Parathyroid adenoma (tissue), 2 donors: ENCODE measurements around the gene RNF4.
"Not testable (repeated sequence)": the region's sequence is repeated elsewhere in the genome, so short reads cannot be mapped to it uniquely, and the experiment has no call there.

Source experiments
- H2AFZ ChIP-seq: fragments of 300-600 bp; sonication (generic); one replicate; pipeline ENCODE4 v1.7.0; 2017; ENCODE audit warnings: antibody characterized with exemption, mild to moderate bottlenecking
- H3K27ac ChIP-seq: fragments of 300-600 bp; sonication (generic); one replicate; pipeline ENCODE4 v1.7.0; 2017
- H3K27me3 ChIP-seq: fragments of 300-600 bp; sonication (generic); one replicate; pipeline ENCODE4 v1.7.0; 2017; ENCODE audit warnings: low read length; ENCODE audit not compliant: control insufficient read depth, insufficient read depth
- H3K36me3 ChIP-seq: fragments of 300-600 bp; sonication (generic); one replicate; pipeline ENCODE4 v1.7.0; 2017; ENCODE audit warnings: low read length; ENCODE audit not compliant: control insufficient read depth, insufficient read depth
- H3K4me1 ChIP-seq: fragments of 300-600 bp; sonication (generic); one replicate; pipeline ENCODE4 v1.7.0; 2017; ENCODE audit warnings: control low read depth
- H3K4me2 ChIP-seq: fragments of 300-600 bp; sonication (generic); one replicate; pipeline ENCODE4 v1.7.0; 2017; ENCODE audit warnings: low read length
- H3K4me3 ChIP-seq: fragments of 300-600 bp; sonication (generic); one replicate; pipeline ENCODE4 v1.7.0; 2017; ENCODE audit warnings: low read depth, low read length
- H3K79me2 ChIP-seq: fragments of 300-600 bp; sonication (generic); one replicate; pipeline ENCODE4 v1.7.0; 2017; ENCODE audit warnings: control low read depth
- H3K9ac ChIP-seq: fragments of 300-600 bp; sonication (generic); one replicate; pipeline ENCODE4 v1.7.0; 2017; ENCODE audit warnings: mild to moderate bottlenecking
- H3K9me3 ChIP-seq: fragments of 300-600 bp; sonication (generic); one replicate; pipeline ENCODE4 v1.7.0; 2017; ENCODE audit warnings: low read length; ENCODE audit not compliant: control insufficient read depth
- TF ChIP-seq, protein P1 (sequence below): fragments of 300-600 bp; sonication (generic); IDR thresholded peaks from one replicate; pipeline ENCODE4 v1.7.0; 2017; ENCODE audit warnings: antibody characterized with exemption, mild to moderate bottlenecking
- donor health status: primary hyperparathyroidism.

The RNF4 gene

DNA sequence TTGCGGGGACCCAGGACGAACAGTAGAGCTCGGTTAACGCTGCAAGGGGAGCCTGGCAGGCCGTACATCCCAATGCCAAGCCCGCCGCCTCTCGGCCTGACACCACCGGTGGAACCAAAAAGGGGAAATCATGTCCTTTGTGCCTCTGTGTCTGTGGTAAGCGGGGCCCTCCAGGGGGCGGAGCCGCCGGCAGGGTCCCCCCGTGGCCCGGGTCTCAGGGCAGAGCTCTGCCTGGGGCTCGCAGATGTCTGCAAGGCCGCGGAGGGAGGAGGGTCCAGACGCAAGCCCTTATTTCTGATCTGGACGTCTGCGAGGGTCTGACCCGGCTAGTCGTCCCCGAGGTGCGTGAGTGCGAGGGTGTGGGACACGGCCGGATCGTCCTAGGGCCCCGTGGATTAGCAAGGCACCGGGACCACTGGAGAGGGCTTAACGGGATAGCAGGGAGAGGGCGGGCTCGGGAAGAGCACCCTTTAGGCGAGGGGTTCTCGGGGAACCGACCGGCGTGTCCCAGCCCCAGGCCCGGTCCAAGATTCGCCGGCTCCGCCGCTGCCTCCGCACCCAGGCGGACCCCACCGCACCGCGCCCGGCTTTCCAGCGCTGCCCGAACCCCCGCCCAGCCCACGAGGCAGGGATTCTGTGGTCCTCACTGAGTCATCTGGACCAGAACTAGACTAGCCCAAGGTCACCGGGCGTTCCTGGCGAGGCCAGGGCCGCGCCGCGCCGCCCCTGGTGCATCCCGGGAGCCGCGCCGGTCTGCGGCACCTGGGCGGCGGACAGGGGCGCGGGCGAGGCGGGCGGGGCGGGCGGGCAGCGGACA is 66.7 kb downstream of the RNF4 start:
- H3K9me3 ChIP-seq, result no peaks in the 10 kb centered on the region
- H3K27me3 ChIP-seq, result no peaks in the 10 kb centered on the region
- peak overlapping the region; percentile 81 for H3K27ac ChIP-seq
- TF ChIP-seq, protein P1, sequence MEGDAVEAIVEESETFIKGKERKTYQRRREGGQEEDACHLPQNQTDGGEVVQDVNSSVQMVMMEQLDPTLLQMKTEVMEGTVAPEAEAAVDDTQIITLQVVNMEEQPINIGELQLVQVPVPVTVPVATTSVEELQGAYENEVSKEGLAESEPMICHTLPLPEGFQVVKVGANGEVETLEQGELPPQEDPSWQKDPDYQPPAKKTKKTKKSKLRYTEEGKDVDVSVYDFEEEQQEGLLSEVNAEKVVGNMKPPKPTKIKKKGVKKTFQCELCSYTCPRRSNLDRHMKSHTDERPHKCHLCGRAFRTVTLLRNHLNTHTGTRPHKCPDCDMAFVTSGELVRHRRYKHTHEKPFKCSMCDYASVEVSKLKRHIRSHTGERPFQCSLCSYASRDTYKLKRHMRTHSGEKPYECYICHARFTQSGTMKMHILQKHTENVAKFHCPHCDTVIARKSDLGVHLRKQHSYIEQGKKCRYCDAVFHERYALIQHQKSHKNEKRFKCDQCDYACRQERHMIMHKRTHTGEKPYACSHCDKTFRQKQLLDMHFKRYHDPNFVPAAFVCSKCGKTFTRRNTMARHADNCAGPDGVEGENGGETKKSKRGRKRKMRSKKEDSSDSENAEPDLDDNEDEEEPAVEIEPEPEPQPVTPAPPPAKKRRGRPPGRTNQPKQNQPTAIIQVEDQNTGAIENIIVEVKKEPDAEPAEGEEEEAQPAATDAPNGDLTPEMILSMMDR, result no peak
- peak overlapping the region; percentile 28 for H3K9ac ChIP-seq
- no peaks in the 10 kb centered on the region for H3K36me3 ChIP-seq
- peak overlapping the region; percentile 95 for H3K4me2 ChIP-seq
- peak overlapping the region; percentile 70 for H3K4me3 ChIP-seq
- H3K79me2 ChIP-seq, result peaks cover 18% of the 10 kb centered on the region
- H2AFZ ChIP-seq, result peak overlapping the region; percentile 82
- H3K4me1 ChIP-seq, result peaks cover 4% of the 10 kb centered on the region

DNA sequence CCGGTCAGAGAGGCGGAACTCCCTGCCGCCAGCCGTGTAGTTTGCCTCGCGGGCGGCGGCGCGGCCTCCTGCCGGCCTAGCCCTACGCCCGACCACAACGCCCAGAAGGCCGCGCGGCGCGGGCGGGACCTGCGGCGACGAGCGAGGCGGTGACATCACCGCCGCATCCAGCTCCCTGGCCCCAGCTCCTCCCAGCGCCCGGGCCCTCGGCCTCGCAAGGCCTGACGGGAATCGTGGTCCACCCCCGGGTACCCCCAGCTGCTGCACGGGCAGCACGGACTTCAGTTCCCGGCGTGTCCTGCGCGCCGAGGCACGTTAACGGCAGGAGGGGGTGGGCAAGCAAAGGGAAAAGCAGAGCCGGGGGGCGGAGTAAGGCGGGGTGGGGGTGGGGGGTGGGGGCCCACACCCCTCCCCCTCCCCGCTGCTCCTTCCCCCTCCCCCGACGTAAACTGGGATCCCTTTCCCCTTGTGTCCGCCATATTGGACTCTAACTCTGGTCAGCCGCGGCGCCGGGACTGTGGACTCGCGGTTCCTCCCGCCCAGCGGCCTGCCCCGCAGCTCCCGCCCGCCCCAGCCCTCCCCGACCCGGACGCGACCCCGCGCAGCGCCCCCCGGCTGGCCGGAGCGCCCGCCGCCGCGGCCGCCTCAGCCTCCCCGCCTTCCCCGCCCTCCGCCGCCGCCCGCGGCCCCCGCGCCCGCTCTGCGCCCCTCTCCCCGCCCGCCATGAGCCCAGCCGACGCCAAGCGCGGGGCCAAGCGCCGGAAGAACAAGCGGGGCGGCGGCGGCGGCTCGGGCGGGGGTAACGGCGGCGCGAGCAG is 67.5 kb downstream of the RNF4 start, which contains the start of gene FAM193A:
FAM193A (plus strand) TSS at position 455 of the 818 bp plus-strand sequence; CDS start at position 724, 269 bp downstream.
- Histone ChIP-seq H3K27ac (peak within 1 kb of the TSS; percentile 81), H2AFZ (peak within 1 kb of the TSS; percentile 82), H3K9ac (peak within 1 kb of the TSS; percentile 28), H3K27me3 (no peaks in the 10 kb centered on the region), H3K79me2 (peaks cover 18% of the 10 kb centered on the region), H3K9me3 (no peaks in the 10 kb centered on the region), H3K4me2 (peak within 1 kb of the TSS; percentile 95), H3K4me3 (peak within 1 kb of the TSS; percentile 71), H3K36me3 (no peaks in the 10 kb centered on the region), H3K4me1 (peaks cover 4% of the 10 kb centered on the region)
- TF ChIP-seq, protein P1, result no peak

DNA sequence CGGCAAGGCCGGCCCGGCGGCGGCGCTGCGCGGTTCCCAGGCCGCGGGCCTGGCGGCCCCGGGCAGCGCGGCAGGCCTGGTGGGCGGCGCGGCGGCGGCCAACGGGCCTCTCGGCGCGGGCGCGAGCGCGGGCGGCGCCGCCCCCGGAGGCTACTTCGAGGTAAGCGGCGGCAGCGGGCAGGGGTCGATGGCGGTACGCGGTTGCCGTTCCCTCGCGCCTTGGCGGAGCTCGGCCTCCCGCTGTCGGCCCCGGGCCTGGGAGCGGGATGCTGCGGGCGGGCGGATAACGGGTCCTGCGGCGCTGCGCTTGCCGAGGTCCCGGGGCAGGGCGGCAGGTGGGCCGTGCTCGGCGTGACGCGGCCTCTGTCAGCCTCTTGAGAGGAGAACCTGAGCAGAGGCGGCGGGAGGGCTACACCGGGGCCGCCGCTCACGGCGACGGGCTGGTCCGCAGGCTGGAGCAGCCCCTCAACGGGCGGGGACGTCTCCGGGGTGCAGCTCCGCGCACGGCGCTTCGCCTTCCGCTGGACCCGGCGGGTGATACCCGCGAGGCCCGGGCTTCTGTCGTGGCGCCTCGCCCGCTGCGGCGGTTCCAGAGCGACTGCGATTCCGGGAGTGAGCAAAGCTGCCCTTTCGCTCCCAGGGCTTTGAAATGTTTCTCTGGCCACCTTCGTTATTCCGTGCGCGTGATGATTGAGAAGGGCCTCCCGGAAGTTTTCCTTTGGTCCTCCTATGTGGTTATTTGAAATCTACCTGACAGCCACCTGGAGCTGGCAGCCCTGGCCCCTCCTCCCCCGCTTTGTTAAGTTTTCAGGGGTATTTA is 68.3 kb downstream of the RNF4 start:
- Histone ChIP-seq H3K27ac (peak overlapping the region; percentile 54), H3K9ac (no peak overlapping the region), H3K27me3 (no peaks in the 10 kb centered on the region), H3K9me3 (no peaks in the 10 kb centered on the region), H3K36me3 (no peaks in the 10 kb centered on the region), H3K4me2 (peak overlapping the region; percentile 92), H3K79me2 (peaks cover 25% of the 10 kb centered on the region), H3K4me3 (peak overlapping the region; percentile 71), H2AFZ (peak overlapping the region; percentile 66), H3K4me1 (peaks cover 4% of the 10 kb centered on the region)
- TF ChIP-seq, protein P1, result no peak

DNA sequence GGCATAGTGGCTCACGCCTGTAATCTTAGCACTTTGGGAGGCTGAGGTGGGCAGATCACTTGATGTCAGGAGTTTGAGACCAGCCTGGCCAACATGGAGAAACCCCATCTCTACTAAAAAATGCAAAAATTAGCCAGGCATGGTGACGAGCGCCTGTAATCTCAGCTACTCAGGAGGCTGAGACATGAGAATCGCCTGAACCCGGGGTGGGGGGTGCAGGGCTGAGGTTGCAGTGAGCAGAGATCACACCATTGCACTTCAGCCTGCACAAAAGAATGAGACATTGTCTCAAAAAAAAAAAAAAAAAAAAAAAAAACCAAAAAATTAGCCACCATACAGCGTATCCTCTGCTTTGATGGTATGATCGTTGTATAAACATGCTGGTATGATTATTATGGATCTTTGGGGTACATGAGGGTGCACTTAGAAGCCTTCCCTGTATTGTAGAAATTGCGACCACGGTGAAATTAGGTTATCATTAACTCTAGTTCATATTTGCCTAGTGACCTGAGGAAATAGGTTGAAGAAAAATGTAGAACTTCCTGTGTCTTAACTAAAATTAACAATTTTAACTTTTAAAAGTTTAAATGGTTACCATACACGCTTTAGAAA is 74.8 kb downstream of the RNF4 start:
- not testable (repeated sequence) for H3K36me3 ChIP-seq, H3K4me2 ChIP-seq, H3K4me1 ChIP-seq, H3K27ac ChIP-seq, H3K9me3 ChIP-seq, H3K27me3 ChIP-seq, H2AFZ ChIP-seq, H3K9ac ChIP-seq, H3K4me3 ChIP-seq
- peaks cover 49% of the 10 kb centered on the region for H3K79me2 ChIP-seq
